OCI-LY3 (cell line): ENCODE data around the gene LIPC.

Experiments used
- EZH2phosphoT487 ChIP-seq: fragments of 200-600 bp; shearing (Covaris generic); IDR thresholded peaks from 2 replicates; pipeline ENCODE4 v1.6.1; 2018; ENCODE audit warnings: antibody characterized with exemption, mixed run types, low read depth
- TF ChIP-seq, protein P1 (sequence below): fragments of 200-600, 300-600 bp; sonication (generic); IDR thresholded peaks from 2 replicates; pipeline ENCODE4 v1.5.1; 2014; ENCODE audit warnings: antibody characterized with exemption, low read length, low read depth

DNA sequence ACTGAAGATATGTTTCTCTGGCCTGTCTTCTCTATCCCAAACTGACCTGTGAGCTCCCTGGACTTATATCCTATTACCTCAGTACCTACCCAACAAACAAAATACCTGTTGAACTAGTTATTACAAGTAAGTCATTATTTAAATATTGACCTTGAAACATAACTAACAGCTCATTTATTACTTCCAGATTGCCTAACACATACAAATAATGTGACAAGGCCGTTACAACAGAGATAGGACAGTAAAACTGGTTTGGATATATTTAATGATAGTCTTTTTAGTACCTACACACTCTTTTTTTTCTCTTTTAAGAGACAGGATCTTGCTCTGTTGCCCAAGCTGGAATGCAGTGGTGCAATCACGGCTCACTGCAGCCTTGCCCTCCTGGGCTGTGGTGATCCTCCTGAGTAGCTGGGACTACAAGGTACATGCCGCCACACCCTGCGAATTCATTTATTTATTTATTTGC, 172.7 kb downstream of the LIPC start:
- TF ChIP-seq, protein P1, sequence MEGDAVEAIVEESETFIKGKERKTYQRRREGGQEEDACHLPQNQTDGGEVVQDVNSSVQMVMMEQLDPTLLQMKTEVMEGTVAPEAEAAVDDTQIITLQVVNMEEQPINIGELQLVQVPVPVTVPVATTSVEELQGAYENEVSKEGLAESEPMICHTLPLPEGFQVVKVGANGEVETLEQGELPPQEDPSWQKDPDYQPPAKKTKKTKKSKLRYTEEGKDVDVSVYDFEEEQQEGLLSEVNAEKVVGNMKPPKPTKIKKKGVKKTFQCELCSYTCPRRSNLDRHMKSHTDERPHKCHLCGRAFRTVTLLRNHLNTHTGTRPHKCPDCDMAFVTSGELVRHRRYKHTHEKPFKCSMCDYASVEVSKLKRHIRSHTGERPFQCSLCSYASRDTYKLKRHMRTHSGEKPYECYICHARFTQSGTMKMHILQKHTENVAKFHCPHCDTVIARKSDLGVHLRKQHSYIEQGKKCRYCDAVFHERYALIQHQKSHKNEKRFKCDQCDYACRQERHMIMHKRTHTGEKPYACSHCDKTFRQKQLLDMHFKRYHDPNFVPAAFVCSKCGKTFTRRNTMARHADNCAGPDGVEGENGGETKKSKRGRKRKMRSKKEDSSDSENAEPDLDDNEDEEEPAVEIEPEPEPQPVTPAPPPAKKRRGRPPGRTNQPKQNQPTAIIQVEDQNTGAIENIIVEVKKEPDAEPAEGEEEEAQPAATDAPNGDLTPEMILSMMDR: no peak
- TF ChIP-seq EZH2phosphoT487: no peak
